HG02884 (cell line): Measurements from ENCODE around the gene MYL9.

Source experiments
- ATAC-seq: cut with Tn5 transposase; IDR thresholded peaks from one replicate; pipeline ENCODE4 v1.9.1; 2021; ENCODE audit warnings: mild to moderate bottlenecking, moderate library complexity; ENCODE audit not compliant: unreplicated experiment

MYL9 gene

GRCh38 chr20:36578356-36579041, 37.2 kb downstream of the MYL9 start:
- ATAC-seq, result no peak

- no peak for ATAC-seq
Measured at GRCh38 chr20:36579996-36580545, 38.8 kb downstream of the MYL9 start.

- ATAC-seq, result no peak
Measured at GRCh38 chr20:36582322-36582721, 41.0 kb downstream of the MYL9 start.

- ATAC-seq, result no peak
Measured at GRCh38 chr20:36582821-36583220, 41.5 kb downstream of the MYL9 start.

GRCh38 chr20:36584018-36584481, 42.7 kb downstream of the MYL9 start:
- ATAC-seq, result no peak

GRCh38 chr20:36585410-36586125, 44.2 kb downstream of the MYL9 start:
- ATAC-seq, result no peak

GRCh38 chr20:36587388-36588070, 46.2 kb downstream of the MYL9 start:
- no peak for ATAC-seq

- no peak for ATAC-seq
Measured at GRCh38 chr20:36591281-36591680, 50.0 kb downstream of the MYL9 start.

GRCh38 chr20:36591854-36592641, 50.7 kb downstream of the MYL9 start:
- ATAC-seq, result no peak

GRCh38 chr20:36593347-36593929, 52.1 kb downstream of the MYL9 start:
- no peak for ATAC-seq

- no peak for ATAC-seq
Measured at GRCh38 chr20:36599912-36600345, 58.6 kb downstream of the MYL9 start.
